GM18508 (cell line): ENCODE measurements around the gene DDX10.
"Not testable (repeated sequence)": the region's sequence is repeated elsewhere in the genome, so short reads cannot be mapped to it uniquely, and the experiment has no call there.

Experiments
- ATAC-seq: cut with Tn5 transposase; IDR thresholded peaks from one replicate; pipeline ENCODE4 v1.9.1; 2021; ENCODE audit warnings: moderate number of reproducible peaks; ENCODE audit not compliant: insufficient read depth, unreplicated experiment

DDX10 gene

GRCh38 chr11:108709741-108710140 is 44.9 kb downstream of the DDX10 start:
- ATAC-seq: no peak

GRCh38 chr11:108713076-108713790 is 48.4 kb downstream of the DDX10 start:
- no peak for ATAC-seq

- ATAC-seq: no peak
Measured at GRCh38 chr11:108715239-108715638, 50.4 kb downstream of the DDX10 start.

GRCh38 chr11:108718466-108718865 is 53.6 kb downstream of the DDX10 start:
- no peak for ATAC-seq

GRCh38 chr11:108724974-108725689 is 60.3 kb downstream of the DDX10 start:
- ATAC-seq: no peak

- no peak for ATAC-seq
Measured at GRCh38 chr11:108726077-108726800, 61.4 kb downstream of the DDX10 start.

GRCh38 chr11:108727665-108728064 is 62.8 kb downstream of the DDX10 start:
- ATAC-seq: peak; percentile 41

- no peak for ATAC-seq
Measured at GRCh38 chr11:108729227-108729871, 64.5 kb downstream of the DDX10 start.

- ATAC-seq: no peak
Measured at GRCh38 chr11:108732395-108732794, 67.5 kb downstream of the DDX10 start.

GRCh38 chr11:108733479-108734116 is 68.7 kb downstream of the DDX10 start:
- ATAC-seq: peak; percentile 94

GRCh38 chr11:108734283-108734682 is 69.4 kb downstream of the DDX10 start:
- no peak for ATAC-seq

- ATAC-seq: no peak
Measured at GRCh38 chr11:108734956-108735559, 70.2 kb downstream of the DDX10 start.

- not testable (repeated sequence) for ATAC-seq
Measured at GRCh38 chr11:108740132-108740531, 75.3 kb downstream of the DDX10 start.

- no peak for ATAC-seq
Measured at GRCh38 chr11:108743851-108744250, 79.0 kb downstream of the DDX10 start.

GRCh38 chr11:108748968-108749367 is 84.1 kb downstream of the DDX10 start:
- ATAC-seq: no peak

GRCh38 chr11:108751444-108751843 is 86.6 kb downstream of the DDX10 start:
- no peak for ATAC-seq

GRCh38 chr11:108752297-108752751 is 87.5 kb downstream of the DDX10 start:
- ATAC-seq: no peak

GRCh38 chr11:108754901-108755625 is 90.2 kb downstream of the DDX10 start:
- ATAC-seq: no peak

GRCh38 chr11:108757630-108758029 is 92.8 kb downstream of the DDX10 start:
- ATAC-seq: no peak
